SKM-1 (cell line): Measurements from ENCODE around the gene MID2.
A peak's percentile ranks its signal among the peaks of the same experiment; 100 is the strongest.
"Not testable (repeated sequence)": the region's sequence is repeated elsewhere in the genome, so short reads cannot be mapped to it uniquely, and the experiment has no call there.

Experiments used
- DNase-seq: peaks from one replicate; lab custom pipeline; 2025; ENCODE audit not compliant: unreplicated experiment; lab: John Stamatoyannopoulos, UW

The MID2 gene

DNA sequence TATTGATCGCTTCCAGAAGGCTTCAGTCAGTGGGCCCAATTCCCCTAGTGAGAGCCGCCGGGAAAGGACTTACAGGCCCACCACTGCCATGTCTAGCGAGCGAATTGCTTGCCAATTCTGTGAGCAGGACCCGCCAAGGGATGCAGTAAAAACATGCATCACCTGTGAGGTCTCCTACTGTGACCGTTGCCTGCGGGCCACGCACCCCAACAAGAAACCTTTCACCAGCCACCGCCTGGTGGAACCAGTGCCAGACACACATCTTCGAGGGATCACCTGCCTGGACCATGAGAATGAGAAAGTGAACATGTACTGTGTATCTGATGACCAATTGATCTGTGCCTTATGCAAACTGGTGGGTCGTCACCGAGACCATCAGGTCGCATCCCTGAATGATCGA lies 15.3 kb downstream of the MID2 start:
- no peak for DNase-seq

DNA sequence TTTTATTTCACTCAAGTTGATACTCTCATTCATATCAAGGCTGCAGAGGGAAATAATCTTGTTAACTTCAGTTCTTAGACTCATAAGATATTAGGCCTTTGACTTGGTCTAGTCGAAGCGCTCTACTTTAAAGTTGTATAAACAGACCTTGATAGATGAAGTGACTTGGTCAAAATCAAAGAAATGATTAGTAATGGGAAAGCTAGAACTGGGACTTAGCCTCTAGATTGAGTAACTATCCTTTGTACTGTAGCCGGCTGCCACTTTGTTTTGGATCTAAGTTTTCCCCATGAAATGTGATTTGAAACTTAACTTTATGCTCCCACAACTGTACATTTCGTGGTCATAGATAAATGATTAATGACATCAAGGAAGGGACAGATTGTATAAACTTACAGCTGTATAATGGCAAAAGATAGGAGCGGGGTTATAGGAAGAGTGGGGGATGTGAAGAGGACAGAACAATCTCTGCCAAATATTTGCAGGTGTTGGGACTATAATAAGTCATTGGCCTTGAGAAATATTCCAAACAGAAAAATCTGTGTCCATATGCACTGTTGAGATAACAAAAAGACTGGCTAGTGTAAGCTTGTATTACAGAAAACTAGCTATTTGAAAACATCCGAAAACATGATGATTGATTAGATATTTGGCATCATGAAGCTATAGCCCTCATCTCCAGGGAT lies 17.2 kb downstream of the MID2 start:
- DNase-seq = no peak

DNA sequence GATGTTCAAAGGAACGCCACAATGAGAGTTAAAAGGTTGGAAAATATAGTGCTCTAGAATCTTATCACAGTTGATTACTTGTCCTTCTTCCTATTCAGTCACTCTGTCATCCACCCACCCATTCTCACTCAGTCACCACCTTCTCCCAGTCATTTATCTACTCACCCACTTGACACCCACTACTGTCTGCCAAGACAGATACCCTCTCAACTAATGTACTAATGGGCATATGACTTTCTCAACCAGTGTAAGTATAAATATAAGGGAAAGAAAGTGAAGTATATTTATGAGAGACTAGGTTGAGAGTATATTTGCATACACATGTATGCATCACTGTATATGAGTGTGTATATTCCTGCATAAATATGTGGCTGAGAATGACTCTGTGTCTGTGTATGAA lies 20.0 kb downstream of the MID2 start:
- DNase-seq = no peak

DNA sequence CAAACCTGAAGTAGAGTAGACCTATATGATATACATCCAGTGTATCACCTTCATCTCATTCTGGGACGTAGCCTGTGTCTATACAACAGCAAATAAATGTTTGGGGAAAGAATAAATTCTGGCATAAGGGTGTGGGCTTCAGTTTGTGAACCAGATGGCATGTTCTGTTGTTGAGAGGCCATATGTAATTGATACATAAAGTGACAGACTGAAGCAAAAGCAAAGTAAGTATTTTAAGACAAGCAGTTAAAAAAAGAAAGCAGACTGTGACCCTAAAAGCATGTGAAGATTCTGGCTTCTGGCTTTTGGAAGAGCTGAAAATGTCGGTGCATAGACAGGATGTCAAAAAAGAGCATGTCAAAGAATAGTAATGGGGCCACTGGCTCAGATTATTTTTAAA lies 22.9 kb downstream of the MID2 start:
- DNase-seq = no peak

DNA sequence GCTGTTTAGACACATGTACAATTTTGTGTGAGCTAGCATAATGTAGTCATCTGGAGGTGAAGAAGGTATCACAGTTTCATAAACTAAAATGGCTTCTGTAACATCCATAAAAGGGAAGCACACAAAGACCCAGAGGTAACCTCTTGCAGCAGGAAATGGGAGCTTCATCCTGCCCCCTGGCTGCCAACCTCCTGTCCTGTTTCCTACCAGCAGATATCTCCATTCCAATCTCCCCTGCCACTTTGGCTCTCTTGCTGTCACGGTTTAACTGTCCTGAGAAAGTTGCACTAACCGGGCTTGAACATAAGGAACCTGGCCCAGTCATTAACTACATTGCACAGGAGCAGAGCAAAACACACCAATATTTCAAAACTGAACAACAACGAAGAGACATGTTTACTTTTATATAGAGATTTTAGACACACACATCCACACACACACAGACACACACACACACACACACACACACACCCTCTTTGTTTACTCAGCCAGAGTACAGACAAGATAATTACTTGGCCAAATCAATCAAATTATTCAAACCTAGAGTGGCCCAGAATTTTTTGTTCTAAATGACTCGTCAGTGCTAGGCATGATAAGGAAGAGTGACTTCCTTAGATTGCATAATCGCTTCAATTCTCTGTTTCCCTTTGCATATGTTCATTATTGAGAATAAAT lies 24.2 kb downstream of the MID2 start:
- no peak for DNase-seq

DNA sequence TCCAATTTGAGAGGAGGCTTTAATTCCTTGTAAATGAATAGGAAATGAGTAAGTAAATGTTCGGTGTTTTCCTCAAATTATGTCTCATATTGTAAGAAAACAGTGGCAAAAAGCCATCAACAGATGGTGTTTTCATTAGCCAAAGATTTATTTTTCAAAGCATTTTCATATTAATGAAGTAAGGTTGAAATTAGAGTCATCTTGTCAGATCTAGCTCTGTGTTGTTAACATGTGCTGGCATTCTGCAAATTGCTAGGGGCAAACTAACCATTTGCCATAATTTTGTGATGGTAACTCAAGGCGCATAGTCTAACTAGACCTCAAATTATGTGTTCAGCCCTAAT lies 24.7 kb downstream of the MID2 start:
- DNase-seq = no peak

DNA sequence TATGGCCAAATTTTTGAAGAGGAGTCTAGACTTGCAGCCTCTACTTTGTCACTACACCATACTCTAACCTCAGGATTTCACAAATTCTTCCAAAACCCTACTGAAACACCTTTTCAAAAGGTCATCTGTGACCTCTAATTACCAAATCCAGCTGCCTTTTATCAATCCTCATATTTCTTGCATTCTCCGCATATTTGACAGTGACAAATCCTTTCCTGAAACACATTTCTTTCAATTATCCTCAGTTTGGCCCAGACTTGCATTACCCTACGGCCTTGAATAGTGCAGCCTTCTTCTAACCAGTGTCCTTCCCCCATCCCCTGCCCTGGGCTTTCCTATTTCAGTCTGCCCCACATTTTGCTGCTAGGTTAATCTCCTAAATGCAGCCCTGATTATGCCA lies 25.5 kb downstream of the MID2 start:
- DNase-seq = no peak

DNA sequence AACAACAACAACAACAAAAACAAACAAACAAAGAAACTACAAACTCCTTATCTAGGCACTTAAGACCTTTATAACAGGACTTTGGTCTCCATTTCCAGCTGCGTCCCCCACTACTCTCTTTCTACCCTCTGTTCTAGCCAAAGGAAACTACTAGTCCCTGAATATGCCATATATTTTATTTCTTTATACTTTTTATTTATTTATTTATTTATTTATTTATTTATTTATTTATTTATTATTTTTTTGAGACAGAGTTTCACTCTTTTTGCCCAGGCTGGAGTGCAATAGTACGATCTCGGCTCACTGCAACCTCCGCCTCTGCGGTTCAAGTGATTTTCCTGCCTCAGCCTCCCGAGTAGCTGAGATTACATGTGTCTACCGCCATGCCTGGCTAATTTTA lies 26.0 kb downstream of the MID2 start:
- DNase-seq = not testable (repeated sequence)

DNA sequence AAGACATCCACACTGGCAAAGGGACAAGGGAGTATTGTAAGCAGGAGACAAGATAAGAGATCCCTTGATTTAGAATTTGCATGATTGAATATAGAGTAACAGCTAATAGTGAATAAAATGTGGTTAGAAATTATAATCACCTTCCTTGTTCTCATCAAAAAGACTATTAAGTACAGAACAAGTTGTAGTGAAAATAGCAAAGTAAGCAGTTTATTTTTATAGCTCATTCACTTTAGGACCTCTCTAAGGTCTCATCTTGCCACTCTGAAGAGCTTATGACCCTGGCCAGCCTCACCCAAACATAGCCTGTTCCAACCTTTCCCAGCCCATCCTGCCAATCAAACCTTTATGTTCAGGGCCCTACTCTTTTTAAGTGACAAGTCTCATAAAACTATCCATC lies 30.6 kb downstream of the MID2 start:
- DNase-seq = no peak

DNA sequence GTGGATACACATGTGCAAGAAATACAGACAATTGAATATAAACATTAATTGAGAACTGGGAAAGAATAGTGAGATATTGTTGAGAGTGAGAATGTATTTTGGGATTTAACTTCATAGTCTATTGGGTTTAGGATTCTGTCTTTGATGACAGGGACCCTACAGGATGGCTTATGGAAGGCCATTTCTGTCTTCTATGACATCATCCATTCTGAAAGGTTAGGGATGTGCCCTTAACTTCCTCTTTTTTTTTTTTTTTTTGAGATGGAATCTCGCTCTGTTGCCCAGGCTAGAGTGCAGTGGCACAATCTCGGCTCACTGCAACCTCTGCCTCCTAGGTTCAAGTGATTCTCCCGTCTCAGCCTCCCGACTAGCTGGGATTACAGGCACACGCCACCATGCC lies 31.4 kb downstream of the MID2 start:
- not testable (repeated sequence) for DNase-seq

DNA sequence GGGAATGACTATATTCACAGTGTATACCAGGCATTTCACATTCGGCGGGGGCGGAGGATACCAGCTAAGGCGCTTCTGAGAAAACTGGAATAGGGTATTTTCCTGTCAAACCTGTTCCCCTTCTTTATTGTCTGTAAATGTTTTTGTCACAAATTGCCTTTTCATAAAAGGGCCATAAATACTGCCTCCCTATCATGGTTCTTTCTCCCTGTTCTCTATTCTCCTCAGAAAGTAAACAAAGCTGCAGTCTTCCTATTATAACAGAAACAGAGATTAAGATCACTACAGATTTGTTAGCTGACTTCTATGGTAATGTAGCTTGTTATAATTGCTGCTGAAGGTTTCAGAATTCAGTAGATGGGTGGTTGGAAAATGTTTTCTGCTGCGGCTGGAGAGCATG lies 32.2 kb downstream of the MID2 start:
- no peak for DNase-seq

DNA sequence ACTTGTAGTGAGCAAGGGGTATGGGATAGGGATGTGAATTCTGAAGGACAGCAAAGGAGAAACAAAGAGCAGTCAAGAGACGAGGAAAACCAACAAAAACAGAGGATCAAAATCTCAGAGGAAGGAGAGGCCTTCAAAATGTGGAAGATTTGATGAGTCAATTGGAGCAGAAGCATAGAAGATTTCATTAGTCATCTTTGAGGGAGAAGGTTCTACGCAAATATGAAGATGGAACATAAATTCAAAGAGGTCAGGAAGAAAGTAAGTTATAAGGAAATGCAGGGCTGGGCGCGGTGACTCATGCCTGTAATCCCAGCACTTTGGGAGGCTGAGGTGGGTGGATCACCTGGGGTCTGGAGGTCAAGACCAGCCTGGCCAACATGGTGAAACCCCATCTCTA lies 35.4 kb downstream of the MID2 start:
- no peak for DNase-seq

DNA sequence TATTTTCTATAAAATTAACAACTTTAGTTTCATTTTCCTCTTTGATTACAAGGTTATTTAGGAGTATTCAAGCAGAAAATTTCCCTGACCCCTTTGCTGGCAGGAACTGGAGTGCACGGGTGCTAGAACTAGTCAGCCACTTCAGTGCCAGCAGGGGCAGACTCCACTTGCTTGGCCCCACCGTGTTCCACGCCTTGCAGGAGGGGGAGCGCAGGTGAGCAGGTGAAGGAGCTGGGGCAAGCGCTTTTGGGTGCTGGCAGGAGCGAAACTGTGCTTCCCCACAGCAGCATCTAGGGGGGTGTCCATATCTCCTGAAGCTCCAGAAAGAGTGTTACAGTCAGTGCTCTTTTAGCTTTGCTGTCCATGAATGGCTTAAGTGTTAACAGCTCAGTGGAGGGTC lies 45.5 kb downstream of the MID2 start:
- DNase-seq = no peak

DNA sequence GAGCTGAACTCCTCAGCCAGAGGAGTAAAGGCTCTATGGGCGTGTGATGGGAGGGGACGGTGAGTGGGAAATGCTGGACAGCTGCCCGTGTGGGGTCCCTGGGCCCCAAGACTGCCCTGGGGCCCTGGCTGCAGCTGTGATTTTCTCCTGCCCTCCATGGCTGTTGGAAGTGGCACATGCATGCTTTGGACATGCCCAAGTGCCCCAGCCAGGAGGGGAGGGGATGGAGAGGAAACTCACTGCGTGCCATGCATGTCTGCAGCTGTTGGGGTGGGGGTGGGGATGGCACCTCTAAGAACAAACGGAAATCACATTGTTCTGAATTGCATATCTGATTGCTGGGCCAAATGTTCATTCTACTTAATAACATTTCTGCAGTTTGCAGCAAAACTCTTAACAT lies 52.4 kb downstream of the MID2 start:
- DNase-seq = no peak

DNA sequence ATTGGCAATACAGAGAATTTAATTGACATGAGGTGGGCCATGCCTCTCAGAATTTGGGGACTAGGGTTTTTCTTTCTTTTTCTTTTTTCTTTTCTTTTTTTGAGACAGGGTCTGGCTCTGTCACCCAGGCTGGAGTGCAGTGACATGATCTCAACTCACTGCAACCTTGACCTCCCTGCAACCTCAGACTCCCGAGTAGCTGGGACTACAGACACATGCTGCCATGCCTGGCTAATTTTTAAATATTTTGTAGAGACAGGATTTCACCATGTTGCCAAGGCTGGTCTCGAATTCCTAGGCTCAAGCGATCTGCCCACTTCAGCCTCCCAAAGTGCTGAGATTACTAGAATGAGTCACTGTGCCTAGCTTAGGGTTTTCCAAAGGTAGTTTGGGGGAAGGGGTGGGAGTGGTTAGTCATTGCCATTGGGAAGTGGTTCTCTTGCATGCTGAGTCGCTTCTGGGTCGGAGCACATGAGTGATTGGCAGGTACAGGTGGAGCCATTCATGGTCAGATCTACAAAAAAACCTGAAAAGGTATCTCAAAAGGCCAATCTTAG lies 54.5 kb downstream of the MID2 start:
- DNase-seq = no peak

DNA sequence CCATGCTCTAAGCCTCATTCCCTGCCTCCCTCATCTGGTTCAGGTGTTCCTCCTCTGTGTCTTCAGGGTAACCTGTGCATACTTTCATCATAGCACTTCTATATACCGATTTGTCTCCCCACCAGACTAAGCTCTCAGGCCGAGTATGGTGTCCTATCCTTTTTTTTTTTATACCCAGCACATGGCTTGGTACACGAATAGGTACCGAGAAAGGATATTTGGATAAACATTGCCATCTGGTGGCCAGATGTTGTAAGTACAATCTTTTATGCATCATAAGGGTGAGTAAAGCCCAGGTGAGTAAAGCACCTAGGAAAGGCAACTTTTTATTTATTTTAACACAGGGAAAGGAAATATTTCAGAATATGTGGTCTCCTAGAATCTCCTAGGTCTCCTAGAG lies 68.4 kb downstream of the MID2 start:
- DNase-seq = peak; percentile 2

DNA sequence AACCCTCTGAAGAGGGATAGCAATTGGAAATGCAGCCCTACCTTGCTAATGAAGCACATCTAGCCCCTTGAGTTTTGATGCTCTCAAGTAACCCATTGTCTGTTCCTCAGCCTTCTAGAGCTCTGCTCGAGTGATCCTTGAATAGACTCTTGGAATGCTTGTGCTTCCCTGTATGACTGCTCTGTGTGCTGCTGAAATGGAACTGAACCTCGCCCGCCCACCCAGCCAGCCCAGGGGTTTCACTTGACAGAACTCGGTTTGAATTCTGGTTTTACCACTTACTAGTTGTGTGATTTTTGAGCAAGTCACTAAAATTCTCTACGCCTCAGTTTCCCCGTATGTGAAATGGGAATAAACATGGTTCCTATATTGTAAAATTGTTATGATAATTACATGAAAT lies 77.1 kb downstream of the MID2 start:
- no peak for DNase-seq

DNA sequence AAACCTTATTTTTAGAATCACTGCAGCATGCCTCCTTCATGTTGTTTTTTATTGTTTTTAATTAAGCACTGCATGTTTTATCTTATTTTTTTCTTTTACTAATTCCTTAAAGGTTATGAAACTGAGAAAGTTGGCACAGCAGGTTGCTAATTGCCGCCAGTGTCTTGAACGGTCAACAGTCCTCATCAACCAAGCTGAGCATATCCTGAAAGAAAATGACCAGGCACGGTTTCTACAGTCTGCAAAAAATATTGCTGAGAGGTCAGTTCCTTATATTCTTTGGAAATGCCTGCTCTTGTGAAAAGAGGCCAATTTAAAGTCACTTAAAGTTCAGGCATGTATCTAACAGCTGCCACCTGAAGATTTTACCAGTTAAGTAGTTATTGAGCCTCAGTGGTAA lies 79.7 kb downstream of the MID2 start:
- DNase-seq = no peak

DNA sequence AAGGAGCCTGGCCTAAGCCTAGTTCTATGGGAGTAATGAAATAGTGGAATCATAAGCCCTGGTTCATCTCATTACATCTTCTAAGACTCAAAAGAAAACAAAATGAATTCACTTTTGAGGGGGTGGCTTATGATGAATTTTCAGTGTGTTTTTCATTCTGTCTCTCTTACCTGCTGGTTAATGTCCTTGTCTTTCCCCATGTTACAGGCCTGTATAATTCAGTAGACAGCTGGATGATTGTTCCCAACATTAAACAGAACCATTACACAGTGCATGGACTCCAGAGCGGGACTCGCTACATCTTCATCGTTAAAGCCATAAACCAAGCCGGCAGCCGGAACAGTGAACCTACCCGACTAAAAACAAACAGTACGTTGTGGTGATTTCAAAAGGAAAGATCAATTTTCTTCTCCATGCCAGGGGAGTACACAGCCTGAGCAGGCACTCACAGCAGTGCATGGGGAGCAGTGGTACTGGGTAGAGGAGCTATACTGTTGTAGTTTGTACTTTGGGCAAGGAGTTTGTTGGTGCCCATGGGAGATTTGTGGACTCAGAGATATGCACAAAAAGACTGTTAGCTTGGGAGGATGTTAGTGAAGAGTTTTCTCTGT lies 98.6 kb downstream of the MID2 start:
- DNase-seq = no peak

DNA sequence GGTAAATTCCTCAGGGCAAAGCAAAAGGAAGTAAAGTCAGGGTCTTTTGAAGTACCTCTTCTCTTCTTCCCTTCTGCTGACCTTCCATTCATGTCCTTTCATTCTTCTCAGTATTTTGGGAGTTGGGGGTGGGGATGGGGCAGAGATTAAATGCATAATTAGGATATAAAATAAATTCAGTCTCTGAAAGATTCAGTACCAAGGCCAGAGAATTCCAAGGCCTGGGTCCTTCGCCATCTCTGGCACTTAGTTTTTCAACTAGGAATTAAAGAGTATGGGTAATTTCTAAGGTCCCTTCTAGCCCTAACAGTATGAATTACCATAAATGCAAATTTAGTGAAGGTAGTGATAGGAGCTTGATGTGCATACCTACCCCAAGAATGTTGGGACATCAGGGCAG lies 108.6 kb downstream of the MID2 start:
- DNase-seq = no peak

DNA sequence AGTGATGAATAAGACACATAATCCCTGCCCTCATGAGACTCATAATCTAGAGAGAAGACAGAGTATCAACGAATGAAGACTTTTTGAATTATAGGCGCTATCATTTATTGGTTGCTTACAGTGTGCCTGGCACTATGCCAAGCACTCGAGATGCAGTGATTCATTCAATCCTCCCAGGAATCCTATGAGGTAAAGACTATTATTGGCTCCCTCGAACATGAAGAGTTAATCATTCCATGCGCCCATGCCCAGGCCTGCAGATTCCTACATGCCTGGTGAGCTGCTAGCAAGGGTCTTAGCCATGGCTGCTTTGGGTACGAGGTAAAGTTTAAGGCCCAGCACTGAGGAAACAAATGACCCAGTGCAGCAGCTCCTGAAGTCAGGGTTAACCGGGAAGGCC lies 109.5 kb downstream of the MID2 start:
- DNase-seq = no peak

DNA sequence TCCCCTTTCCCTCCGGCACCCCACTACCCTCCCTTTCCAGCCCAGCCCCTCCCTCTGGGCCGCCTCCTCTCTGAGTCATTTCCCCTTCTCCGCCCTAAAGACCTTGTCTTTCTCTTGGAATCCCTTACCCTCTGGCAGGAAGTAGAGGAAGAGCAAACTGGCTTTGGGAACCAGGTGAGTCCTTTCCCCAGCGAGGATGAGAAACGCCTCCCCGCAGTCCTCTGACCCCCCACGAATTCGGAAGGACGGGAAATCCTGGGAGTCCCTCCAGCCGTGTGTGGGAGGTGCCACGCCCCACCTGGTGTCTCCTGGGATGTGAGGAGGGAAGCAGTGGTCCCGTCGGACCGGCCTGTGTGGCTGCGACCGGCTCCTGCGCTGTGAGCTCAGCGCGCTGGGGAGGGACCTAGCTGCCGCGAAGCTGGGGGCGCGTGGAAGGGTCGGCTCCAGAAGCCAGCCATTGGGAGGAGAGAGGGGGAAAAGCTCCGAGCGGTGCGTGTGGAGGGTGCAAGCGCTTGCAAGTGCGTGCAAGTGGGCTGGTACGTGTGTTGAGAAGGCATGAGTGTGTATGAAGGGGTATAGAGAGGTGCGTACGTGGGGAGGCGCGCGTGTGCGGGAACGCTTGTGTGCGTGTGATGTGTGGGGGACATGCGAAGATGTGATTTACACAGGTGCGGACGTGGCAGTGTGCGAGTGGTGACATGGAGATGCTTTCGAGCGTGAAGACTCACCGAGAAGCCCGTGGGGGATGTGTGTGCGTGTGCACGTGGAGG lies 110.2 kb downstream of the MID2 start:
- no peak for DNase-seq
